HG02610 (cell line): Measurements from ENCODE around the gene TACC2.

ENCODE experiments used
- ATAC-seq: cut with Tn5 transposase; IDR thresholded peaks from one replicate; pipeline ENCODE4 v1.9.1; 2021; ENCODE audit warnings: mild to moderate bottlenecking, moderate library complexity; ENCODE audit not compliant: unreplicated experiment

Gene TACC2

GRCh38 chr10:122164023-122164601, 175.1 kb downstream of the TACC2 start:
- ATAC-seq = no peak

GRCh38 chr10:122164815-122165483, 176.0 kb downstream of the TACC2 start:
- no peak for ATAC-seq

- ATAC-seq = no peak
Observed at GRCh38 chr10:122165484-122166276, 176.7 kb downstream of the TACC2 start.

- ATAC-seq = no peak
Observed at GRCh38 chr10:122168101-122168500, 179.1 kb downstream of the TACC2 start.

GRCh38 chr10:122168598-122169394, 179.8 kb downstream of the TACC2 start:
- no peak for ATAC-seq

- no peak for ATAC-seq
Observed at GRCh38 chr10:122170802-122171201, 181.8 kb downstream of the TACC2 start.

GRCh38 chr10:122171302-122172075, 182.5 kb downstream of the TACC2 start:
- no peak for ATAC-seq

GRCh38 chr10:122172361-122173008, 183.5 kb downstream of the TACC2 start:
- no peak for ATAC-seq

GRCh38 chr10:122173337-122173736, 184.4 kb downstream of the TACC2 start:
- no peak for ATAC-seq

- no peak for ATAC-seq
Observed at GRCh38 chr10:122173766-122174435, 184.9 kb downstream of the TACC2 start.

- ATAC-seq = no peak
Observed at GRCh38 chr10:122176232-122177213, 187.6 kb downstream of the TACC2 start.

GRCh38 chr10:122178655-122179054, 189.7 kb downstream of the TACC2 start:
- no peak for ATAC-seq

- no peak for ATAC-seq
Observed at GRCh38 chr10:122181041-122181732, 192.2 kb downstream of the TACC2 start.

- ATAC-seq = no peak
Observed at GRCh38 chr10:122181876-122182275, 192.9 kb downstream of the TACC2 start.

- ATAC-seq = no peak
Observed at GRCh38 chr10:122182308-122182707, 193.3 kb downstream of the TACC2 start.

- ATAC-seq = no peak
Observed at GRCh38 chr10:122184254-122184653, 195.3 kb downstream of the TACC2 start.

- no peak for ATAC-seq
Observed at GRCh38 chr10:122185643-122186042, 196.7 kb downstream of the TACC2 start.
